Esophagus (tissue), 2 donors: ENCODE results near the gene FFAR1. TPM values are rescaled to one million over a fixed set of nuclear protein-coding genes. Genes with fewer than 3 reads are reported as not detected.

Source experiments
- H3K27ac ChIP-seq, 2 donors: one replicate each; pipeline ENCODE4 v1.5.1; 2013; ENCODE audit warnings: low read depth in 2 of 2, mild to moderate bottlenecking in 2 of 2, inconsistent platforms in 1 of 2, low read length in 1 of 2, moderate library complexity in 1 of 2
- H3K27me3 ChIP-seq, 2 donors: one replicate each; pipeline ENCODE4 v1.6.1; 2013; ENCODE audit warnings: low read length in 2 of 2, control low read depth in 1 of 2, mild to moderate bottlenecking in 1 of 2; ENCODE audit not compliant: insufficient read depth in 2 of 2, control insufficient read depth in 1 of 2
- H3K36me3 ChIP-seq, 2 donors: one replicate each; pipeline ENCODE4 v1.6.1; 2013; ENCODE audit warnings: low read length in 1 of 2; ENCODE audit not compliant: control insufficient read depth in 2 of 2, insufficient read depth in 2 of 2
- H3K4me1 ChIP-seq, 2 donors: one replicate each; pipeline ENCODE4 v1.6.1; 2013; ENCODE audit warnings: low read length in 1 of 2; ENCODE audit not compliant: control insufficient read depth in 2 of 2, insufficient read depth in 2 of 2
- H3K4me3 ChIP-seq, 2 donors: one replicate each; pipeline ENCODE4 v1.5.1; 2013; ENCODE audit warnings: low read length in 2 of 2, mild to moderate bottlenecking in 2 of 2, low read depth in 1 of 2, moderate library complexity in 1 of 2
- H3K9me3 ChIP-seq, 2 donors: one replicate each; pipeline ENCODE4 v1.6.1; 2013; ENCODE audit warnings: mild to moderate bottlenecking in 2 of 2, low read depth in 1 of 2, low read length in 1 of 2, moderate library complexity in 1 of 2; ENCODE audit not compliant: control insufficient read depth in 2 of 2, insufficient read depth in 1 of 2
- WGBS, 2 donors: extraction: QIAGEN DNeasy Blood & Tissue Kit; methylation state at CpG; one replicate each; pipeline ENCODE4 v1.1.7; 2013; 5-methylcytosine and 5-hydroxymethylcytosine counted together
- polyA plus RNA-seq, 2 donors: library from polyadenylated mRNA; stranded (reverse); fragments of 200-250 nt; gene quantifications; one replicate each; pipeline ENCODE4 v1.2.3, GENCODE V29; 2013
- donor health status: healthy with polysubstance abuse.
- donor health status: Bipolar disorder and iron deficiency.

FFAR1 gene, protein sequence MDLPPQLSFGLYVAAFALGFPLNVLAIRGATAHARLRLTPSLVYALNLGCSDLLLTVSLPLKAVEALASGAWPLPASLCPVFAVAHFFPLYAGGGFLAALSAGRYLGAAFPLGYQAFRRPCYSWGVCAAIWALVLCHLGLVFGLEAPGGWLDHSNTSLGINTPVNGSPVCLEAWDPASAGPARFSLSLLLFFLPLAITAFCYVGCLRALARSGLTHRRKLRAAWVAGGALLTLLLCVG (N-terminal part only)
- polyA plus RNA-seq: not detected

DNA sequence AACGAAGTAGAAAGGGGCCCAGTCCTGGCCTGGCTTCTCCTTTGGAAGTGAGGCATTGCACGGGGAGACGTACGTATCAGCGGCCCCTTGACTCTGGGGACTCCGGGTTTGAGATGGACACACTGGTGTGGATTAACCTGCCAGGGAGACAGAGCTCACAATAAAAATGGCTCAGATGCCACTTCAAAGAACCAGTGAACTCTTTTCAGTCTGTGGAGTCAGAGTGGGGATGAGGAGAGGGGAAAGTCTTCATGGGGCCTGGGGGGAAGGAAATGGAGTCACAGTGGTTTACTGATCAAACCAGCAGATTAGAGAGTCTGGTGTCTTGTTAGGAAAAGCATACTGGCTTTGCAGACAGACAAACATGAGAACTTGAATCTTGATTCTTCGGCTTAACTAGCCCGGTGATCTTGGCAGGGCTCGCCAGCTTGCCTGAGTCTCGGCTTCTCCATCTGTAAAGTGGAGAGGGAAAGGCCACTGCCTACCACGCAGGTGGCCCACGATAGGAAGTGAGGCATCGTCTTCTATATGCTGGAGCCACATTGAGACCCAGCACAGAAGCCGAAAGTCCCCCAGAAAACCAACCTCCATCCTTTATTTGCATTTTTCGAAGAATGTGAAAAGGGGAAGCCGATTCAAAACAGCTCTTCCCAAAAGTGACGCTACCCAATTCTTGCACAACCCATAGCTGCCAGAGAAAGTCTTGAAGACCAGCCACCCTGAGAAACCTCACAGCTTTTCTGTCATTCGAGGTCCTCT is at the start of gene FFAR1:
TSS of gene FFAR1 (plus strand) at position 732 of the 759 bp plus-strand sequence. CDS start 3,650 bp downstream, outside the sequence.
- Histone ChIP-seq H3K36me3 (no peaks in the 10 kb centered on the region), H3K4me1 (peaks cover 0 to 4% of the 10 kb centered on the region in 2 donors), H3K27me3 (no peaks in the 10 kb centered on the region), H3K4me3 (no peak within 1 kb of the TSS), H3K27ac (no peak within 1 kb of the TSS), H3K9me3 (no peaks in the 10 kb centered on the region)
- WGBS, 2 donors: 58 to 62% methylated on average over 18 of the region's 18 CpGs

DNA sequence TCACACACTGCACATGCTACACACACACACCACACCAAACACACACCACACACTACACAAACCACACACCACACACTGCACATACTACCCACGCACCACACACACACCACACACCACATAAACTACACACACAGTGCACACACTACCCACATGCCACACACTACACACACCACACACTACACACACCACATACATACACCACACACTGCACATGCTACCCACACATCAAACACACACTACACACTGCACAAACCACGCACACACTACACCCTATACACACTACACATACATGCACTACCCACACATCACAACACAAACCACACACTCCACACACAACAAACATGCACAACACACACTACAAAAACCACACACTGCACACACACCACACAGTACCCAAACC is 49.8 kb upstream of the FFAR1 start:
- WGBS, 2 donors: 95 to 98% methylated on average over 2 of the region's 2 CpGs
- no peaks in the 10 kb centered on the region for H3K36me3 ChIP-seq
- no peaks in the 10 kb centered on the region for H3K27me3 ChIP-seq

DNA sequence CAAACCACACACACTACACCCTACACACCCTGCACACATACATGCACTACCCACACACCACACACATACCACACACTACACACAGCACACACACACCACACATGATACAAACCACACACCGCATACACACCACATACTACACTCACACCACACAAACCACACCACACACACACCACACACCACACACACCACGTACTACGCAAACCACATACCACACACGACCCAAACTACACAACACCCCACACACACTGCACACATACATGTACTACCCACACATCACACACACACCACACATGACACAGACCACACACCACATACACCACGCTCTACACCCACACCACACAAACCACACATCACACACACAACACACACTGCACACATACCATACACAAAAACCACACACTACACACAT is 49.1 kb upstream of the FFAR1 start:
- H3K4me3 ChIP-seq: no peak overlapping the region
- 94 to 95% methylated on average over 5 of the region's 5 CpGs for WGBS, 2 donors
- no peaks in the 10 kb centered on the region for H3K9me3 ChIP-seq
- H3K4me1 ChIP-seq: no peaks in the 10 kb centered on the region
- no peaks in the 10 kb centered on the region for H3K27me3 ChIP-seq
- no peak overlapping the region for H3K27ac ChIP-seq
- no peaks in the 10 kb centered on the region for H3K36me3 ChIP-seq

More for the DNA sequence above, 49.8 kb upstream of the FFAR1 start:
- H3K27ac ChIP-seq: no peak overlapping the region
- no peak overlapping the region for H3K4me3 ChIP-seq
- no peaks in the 10 kb centered on the region for H3K9me3 ChIP-seq
- no peaks in the 10 kb centered on the region for H3K4me1 ChIP-seq

DNA sequence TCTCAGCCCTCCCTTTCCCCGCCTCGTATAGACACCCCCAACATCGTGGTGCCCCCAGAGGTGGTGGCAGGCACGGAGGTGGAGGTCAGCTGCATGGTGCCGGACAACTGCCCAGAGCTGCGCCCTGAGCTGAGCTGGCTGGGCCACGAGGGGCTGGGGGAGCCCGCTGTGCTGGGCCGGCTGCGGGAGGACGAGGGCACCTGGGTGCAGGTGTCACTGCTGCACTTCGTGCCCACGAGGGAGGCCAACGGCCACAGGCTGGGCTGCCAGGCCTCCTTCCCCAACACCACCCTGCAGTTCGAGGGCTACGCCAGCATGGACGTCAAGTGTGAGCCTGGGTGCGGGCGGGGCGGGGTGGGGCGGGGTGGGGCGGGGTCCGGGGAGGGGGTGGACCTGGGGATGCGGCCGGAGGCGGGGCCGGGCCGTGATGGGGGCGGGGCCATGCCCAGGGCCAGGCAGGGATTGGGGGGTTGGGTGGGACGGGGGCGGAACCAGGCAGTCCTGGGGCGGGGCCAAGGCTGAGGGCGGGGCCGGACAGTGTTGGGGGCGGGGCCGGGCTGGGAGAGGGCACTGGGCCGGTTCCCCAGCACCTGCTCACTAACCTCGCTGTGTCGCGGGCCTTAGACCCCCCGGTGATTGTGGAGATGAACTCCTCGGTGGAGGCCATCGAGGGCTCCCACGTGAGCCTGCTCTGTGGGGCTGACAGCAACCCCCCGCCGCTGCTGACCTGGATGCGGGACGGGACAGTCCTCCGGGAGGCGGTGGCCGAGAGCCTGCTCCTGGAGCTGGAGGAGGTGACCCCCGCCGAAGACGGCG is 48.0 kb upstream of the FFAR1 start:
- Histone ChIP-seq H3K36me3 (no peaks in the 10 kb centered on the region), H3K27me3 (no peaks in the 10 kb centered on the region)
- 56 to 57% methylated on average over 27 to 55 of the region's 55 CpGs for WGBS, 2 donors

DNA sequence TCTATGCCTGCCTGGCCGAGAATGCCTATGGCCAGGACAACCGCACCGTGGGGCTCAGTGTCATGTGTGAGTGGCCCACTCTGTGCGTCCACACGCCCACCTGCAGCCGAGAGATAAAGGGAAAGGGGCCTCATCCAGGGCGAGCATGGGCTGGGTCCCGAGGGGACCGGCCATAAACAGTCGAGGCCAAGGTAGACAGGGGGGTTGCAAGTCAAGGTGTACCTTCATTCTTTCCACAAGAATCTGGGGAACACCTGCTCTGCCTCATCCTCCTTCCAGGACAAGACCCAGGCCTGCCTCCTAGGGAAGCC is 47.4 kb upstream of the FFAR1 start:
- WGBS, 2 donors: 83 to 89% methylated on average over 7 to 10 of the region's 10 CpGs
- Histone ChIP-seq H3K27me3 (no peaks in the 10 kb centered on the region), H3K9me3 (no peaks in the 10 kb centered on the region)

More for the DNA sequence above, 48.0 kb upstream of the FFAR1 start:
- H3K27ac ChIP-seq: no peak overlapping the region
- no peak overlapping the region for H3K4me3 ChIP-seq
- no peaks in the 10 kb centered on the region for H3K9me3 ChIP-seq
- no peaks in the 10 kb centered on the region for H3K4me1 ChIP-seq

DNA sequence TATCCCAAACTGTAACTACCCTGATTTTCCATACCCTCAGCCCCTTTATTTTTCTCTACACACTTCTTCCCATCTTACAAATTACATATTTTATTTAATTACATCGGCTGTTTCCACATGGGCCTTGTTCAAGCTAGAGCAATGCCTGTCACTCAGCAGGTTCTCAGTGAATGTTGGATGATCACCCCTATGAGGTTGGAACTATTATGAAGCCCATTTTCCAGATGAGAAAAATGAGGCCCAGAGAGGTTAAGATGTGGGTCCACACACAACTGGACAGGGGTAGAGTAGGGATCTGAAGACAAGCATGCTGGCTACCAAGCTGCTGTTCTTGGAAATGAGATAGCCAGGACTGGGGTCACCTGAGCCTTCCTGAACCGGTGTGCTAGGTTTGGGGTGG is 45.7 kb upstream of the FFAR1 start:
- Histone ChIP-seq H3K36me3 (no peaks in the 10 kb centered on the region), H3K9me3 (no peaks in the 10 kb centered on the region), H3K27me3 (no peaks in the 10 kb centered on the region), H3K27ac (no peak overlapping the region), H3K4me3 (no peak overlapping the region), H3K4me1 (no peaks in the 10 kb centered on the region)
- WGBS, 2 donors: 90 to 98% methylated on average over 2 of the region's 2 CpGs

More for the DNA sequence above, 47.4 kb upstream of the FFAR1 start:
- Histone ChIP-seq H3K36me3 (no peaks in the 10 kb centered on the region), H3K27ac (no peak overlapping the region), H3K4me1 (no peaks in the 10 kb centered on the region), H3K4me3 (no peak overlapping the region)

DNA sequence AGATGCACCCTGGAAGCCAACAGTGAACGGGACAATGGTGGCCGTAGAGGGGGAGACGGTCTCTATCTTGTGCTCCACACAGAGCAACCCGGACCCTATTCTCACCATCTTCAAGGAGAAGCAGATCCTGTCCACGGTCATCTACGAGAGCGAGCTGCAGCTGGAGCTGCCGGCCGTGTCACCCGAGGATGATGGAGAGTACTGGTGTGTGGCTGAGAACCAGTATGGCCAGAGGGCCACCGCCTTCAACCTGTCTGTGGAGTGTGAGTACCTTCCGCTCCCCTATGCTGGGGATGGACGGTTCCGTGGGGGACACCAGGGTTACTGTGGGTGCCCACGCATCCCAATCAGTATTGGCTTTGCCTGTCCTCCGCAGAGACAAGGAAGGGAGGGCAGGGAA is 45.3 kb upstream of the FFAR1 start:
- Histone ChIP-seq H3K9me3 (no peaks in the 10 kb centered on the region), H3K36me3 (no peaks in the 10 kb centered on the region), H3K27me3 (no peaks in the 10 kb centered on the region), H3K27ac (no peak overlapping the region), H3K4me1 (no peaks in the 10 kb centered on the region), H3K4me3 (no peak overlapping the region)
- 81 to 86% methylated on average over 16 of the region's 16 CpGs for WGBS, 2 donors

DNA sequence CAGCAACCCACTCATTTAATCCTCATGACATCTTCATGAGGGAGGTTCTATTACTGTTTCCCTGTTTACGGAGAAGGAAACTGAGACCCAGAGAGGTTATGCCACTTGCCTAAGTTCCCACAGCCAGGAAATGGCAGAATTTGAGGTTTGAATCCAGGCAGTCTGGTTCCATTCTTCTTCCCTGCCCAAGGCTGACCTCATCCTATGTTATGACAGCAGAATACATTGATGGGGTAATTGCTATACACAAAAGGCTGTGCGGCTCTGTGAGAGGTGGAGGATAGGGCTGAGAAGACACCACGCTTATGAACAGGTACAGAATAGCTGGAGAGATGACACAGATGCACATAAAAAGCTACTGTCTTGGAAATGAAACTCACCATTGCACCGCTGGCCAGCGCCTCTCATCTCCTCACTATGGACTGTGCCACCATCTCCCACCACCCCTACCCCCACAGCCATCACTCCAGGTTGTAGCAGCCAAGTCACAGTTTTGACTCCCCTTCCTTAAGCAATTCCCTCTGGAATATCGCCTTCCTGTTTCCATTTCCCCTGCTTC is 44.3 kb upstream of the FFAR1 start:
- H3K4me3 ChIP-seq: no peak overlapping the region
- WGBS, 2 donors: 73 to 88% methylated on average over 6 of the region's 6 CpGs

DNA sequence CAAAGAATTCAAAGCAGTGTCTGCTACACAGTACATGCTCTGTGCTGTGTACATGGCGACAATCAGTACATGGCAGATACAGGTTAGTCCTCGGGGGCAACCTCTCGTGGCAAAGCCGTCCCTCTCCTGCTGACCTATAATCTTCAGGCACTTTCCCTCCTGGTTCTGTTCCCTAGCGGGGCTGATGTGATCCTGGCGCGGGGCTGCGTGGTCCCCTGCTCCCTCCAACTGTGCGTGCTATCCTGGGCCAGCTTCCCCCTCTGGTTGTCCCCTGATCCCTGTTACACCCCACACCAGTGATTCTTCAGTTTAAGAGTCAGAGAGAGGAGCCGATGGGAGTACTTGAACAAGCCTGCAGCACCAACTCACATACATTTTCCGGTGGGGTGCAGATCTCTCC is 43.7 kb upstream of the FFAR1 start:
- H3K27me3 ChIP-seq: no peaks in the 10 kb centered on the region
- no peak overlapping the region for H3K27ac ChIP-seq
- no peak overlapping the region for H3K4me3 ChIP-seq
- H3K4me1 ChIP-seq: no peaks in the 10 kb centered on the region
- no peaks in the 10 kb centered on the region for H3K9me3 ChIP-seq
- H3K36me3 ChIP-seq: no peaks in the 10 kb centered on the region
- 81 to 82% methylated on average over 11 of the region's 11 CpGs for WGBS, 2 donors

More for the DNA sequence above, 44.3 kb upstream of the FFAR1 start:
- Histone ChIP-seq H3K27ac (no peak overlapping the region), H3K9me3 (no peaks in the 10 kb centered on the region), H3K36me3 (no peaks in the 10 kb centered on the region), H3K27me3 (no peaks in the 10 kb centered on the region), H3K4me1 (no peaks in the 10 kb centered on the region)
